ENCODE data around the gene LST1. TPM values are rescaled to one million over a fixed set of nuclear protein-coding genes. Genes with fewer than 3 reads are reported as not detected.
A peak's percentile ranks its signal among the peaks of the same experiment; 100 is the strongest.

Gene LST1
- polyA plus RNA-seq, 1 experiment: not detected

DNA sequence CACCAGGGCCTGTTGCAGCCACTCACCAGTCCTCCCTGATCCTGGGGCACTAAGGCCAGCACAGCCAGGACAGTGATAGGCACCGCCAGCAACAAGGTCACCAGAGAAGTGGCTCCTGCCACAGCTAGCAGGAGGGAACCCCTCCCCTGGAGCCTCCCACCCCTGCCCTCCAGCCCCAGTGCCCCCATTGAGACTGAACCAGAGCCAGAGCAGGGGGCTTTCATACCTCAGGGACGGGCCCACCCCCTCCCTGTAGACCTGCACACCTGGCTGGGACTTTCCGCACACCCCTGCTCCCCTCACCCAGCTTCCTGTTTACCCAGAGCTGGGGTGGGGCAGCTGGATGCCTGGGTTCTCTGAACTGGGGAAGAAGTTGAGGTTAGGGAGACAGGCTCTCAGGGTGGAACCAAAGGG, 3.8 kb upstream of the LST1 start, which contains the start of gene LTB:
Gene LTB, minus strand, starts transcription at position 195 of the 414 bp plus-strand sequence. Its CDS starts 7 bp downstream, at position 188.
- Histone ChIP-seq H3K9me3 (ENCODE audit: control insufficient read depth, insufficient read depth, low read length) (no peaks in the 10 kb centered on the region; the same call in 1 of the 2 replicates), H3K27ac (ENCODE audit: low read depth, low read length) (no peak within 1 kb of the TSS), H3K27me3 (ENCODE audit: control insufficient read depth, insufficient read depth, low read length) (peaks cover 2% of the 10 kb centered on the region), H3K4me3 (ENCODE audit: low read depth, low read length) (peak within 1 kb of the TSS; percentile 86)
- ChIA-PET CTCF (interaction anchor here (0.6 to 9.5 kb wide), 8 partner anchors 8 to 103 kb away, joined by 3 to 132 read pairs (median 12); partner anchors contain the start of genes ATP6V1G2 and NFKBIL1), POLR2A (no interaction called here)
- no peak for DNase-seq (ENCODE audit: low read depth, low spot score)
- TF ChIP-seq, protein P1, sequence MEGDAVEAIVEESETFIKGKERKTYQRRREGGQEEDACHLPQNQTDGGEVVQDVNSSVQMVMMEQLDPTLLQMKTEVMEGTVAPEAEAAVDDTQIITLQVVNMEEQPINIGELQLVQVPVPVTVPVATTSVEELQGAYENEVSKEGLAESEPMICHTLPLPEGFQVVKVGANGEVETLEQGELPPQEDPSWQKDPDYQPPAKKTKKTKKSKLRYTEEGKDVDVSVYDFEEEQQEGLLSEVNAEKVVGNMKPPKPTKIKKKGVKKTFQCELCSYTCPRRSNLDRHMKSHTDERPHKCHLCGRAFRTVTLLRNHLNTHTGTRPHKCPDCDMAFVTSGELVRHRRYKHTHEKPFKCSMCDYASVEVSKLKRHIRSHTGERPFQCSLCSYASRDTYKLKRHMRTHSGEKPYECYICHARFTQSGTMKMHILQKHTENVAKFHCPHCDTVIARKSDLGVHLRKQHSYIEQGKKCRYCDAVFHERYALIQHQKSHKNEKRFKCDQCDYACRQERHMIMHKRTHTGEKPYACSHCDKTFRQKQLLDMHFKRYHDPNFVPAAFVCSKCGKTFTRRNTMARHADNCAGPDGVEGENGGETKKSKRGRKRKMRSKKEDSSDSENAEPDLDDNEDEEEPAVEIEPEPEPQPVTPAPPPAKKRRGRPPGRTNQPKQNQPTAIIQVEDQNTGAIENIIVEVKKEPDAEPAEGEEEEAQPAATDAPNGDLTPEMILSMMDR (IDR thresholded peaks at IDR 0.05; ENCODE audit: low read depth, low read length): no peak

DNA sequence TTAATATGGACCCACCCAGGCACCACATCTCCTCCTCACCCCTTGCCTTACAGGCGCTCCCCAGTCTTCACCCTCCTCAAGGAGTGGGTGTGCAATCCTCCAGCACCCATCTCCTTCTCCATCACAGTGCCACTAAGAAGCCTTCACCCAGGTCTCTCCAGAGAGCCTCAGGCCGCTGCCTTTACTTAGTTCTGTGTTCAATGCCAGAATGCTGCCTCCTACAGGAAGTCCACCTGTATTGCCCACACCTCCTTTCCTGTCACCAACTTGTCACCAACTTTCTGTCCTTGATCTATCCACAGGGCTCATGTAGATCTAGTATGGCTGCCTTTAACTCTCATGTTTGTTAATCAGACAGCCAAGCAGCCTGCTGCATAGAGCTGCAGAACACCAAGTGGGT, 586 bp upstream of the LST1 start:
- peaks cover 2% of the 10 kb centered on the region for H3K27me3 ChIP-seq (ENCODE audit: control insufficient read depth, insufficient read depth, low read length)
- ChIA-PET CTCF (interaction anchor here (5.8 kb wide), 1 partner anchor 12 kb away, joined by 47 read pairs; no protein-coding TSS in a partner anchor), POLR2A (no interaction called here)
- no peak overlapping the region for H3K4me3 ChIP-seq (ENCODE audit: low read depth, low read length)
- H3K9me3 ChIP-seq (ENCODE audit: control insufficient read depth, insufficient read depth, low read length): no peaks in the 10 kb centered on the region; the same call in 1 of the 2 replicates
- no peak for DNase-seq (ENCODE audit: low read depth, low spot score)
- no peak overlapping the region for H3K27ac ChIP-seq (ENCODE audit: low read depth, low read length)
- TF ChIP-seq, protein P1 (IDR thresholded peaks at IDR 0.05; ENCODE audit: low read depth, low read length): peak; percentile 33

DNA sequence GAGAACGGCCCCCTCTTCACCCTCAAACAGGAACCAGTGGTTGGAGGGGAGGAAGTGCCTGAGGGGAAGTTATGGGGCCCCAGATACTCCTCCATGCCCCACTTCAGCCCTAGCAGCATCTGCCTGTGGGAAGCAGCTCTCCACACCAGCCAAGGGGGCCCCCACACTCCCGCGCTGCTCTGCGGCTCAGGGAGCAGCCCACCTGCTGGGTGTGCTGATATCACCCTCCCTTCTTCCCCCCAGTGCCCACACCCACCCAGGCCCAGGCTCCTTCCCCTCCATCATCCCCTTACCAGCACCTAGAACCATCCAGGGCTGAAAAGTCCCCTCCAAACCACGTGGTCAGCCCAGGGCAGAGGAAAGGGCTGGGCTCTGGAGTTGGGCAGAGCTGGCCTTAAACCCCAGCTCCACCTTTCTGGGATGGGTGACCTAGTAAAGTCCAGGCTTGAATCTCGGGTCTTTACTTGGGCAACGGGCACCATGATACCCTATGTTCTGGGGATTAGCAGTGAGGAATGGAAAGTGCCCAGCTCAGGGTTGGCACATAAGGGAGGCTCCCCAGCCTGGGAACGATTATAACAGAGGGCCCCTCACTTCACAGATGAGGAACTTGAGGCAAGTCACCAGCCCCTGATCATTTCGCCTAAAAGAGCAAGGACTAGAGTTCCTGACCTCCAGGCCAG, 663 bp downstream of the LST1 start:
- no peaks in the 10 kb centered on the region; the same call in 1 of the 2 replicates for H3K9me3 ChIP-seq (ENCODE audit: control insufficient read depth, insufficient read depth, low read length)
- no peak for DNase-seq (ENCODE audit: low read depth, low spot score)
- POLR2A ChIA-PET: no interaction called here
- TF ChIP-seq, protein P1 (IDR thresholded peaks at IDR 0.05; ENCODE audit: low read depth, low read length): no peak
- peaks cover 2% of the 10 kb centered on the region for H3K27me3 ChIP-seq (ENCODE audit: control insufficient read depth, insufficient read depth, low read length)
- no peak overlapping the region for H3K27ac ChIP-seq (ENCODE audit: low read depth, low read length)
- no peak overlapping the region for H3K4me3 ChIP-seq (ENCODE audit: low read depth, low read length)
- CTCF ChIA-PET: interaction anchor here (5.8 kb wide), 1 partner anchor 11 kb away, joined by 47 read pairs; no protein-coding TSS in a partner anchor

DNA sequence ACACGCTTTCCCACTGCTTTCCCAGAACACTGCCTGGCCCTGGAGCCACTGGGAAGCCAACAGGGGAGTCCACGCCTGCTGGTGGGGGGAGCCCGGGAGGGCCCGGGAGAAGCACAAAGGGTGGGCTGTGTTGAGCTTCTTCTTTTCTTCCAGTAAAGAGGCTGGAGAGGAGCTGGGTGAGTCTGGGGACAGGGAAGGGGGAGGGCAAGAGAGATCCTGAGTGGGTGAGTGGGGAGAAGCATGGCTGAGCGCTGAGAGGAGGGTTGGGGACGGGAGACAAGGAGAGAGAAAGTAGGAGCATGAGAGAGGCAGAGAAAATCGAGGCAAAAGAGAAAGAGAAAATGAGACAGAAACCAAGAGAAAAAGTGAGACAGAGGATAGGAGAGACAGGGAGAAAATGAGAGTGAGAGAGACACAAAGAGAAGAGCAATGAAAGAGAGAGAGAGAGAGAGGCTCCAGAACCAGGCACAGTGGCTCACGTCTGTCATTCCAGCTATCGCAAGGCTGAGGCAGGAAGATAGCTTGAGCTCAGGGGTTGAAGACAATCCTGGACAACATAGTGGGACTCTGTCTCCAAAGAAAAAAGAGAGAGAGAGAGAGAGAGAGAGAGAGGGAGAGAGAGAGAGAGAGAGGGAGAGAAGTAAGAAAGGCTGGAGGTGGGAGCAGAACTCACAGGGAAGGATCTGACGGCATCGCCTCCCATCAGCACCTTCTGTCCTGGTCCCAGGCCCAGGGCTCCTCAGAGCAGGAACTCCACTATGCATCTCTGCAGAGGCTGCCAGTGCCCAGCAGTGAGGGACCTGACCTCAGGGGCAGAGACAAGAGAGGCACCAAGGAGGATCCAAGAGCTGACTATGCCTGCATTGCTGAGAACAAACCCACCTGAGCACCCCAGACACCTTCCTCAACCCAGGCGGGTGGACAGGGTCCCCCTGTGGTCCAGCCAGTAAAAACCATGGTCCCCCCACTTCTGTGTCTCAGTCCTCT, 2.0 kb downstream of the LST1 start:
- Histone ChIP-seq H3K27ac (ENCODE audit: low read depth, low read length) (no peak overlapping the region), H3K4me3 (ENCODE audit: low read depth, low read length) (no peak overlapping the region), H3K9me3 (ENCODE audit: control insufficient read depth, insufficient read depth, low read length) (no peaks in the 10 kb centered on the region; the same call in 1 of the 2 replicates), H3K27me3 (ENCODE audit: control insufficient read depth, insufficient read depth, low read length) (peaks cover 2% of the 10 kb centered on the region)
- CTCF ChIA-PET: interaction anchor here (0.5 to 5.8 kb wide), 3 partner anchors 9 to 499 kb away, joined by 3 to 47 read pairs (median 5); no protein-coding TSS in a partner anchor
- TF ChIP-seq, protein P1 (IDR thresholded peaks at IDR 0.05; ENCODE audit: low read depth, low read length): no peak
- POLR2A ChIA-PET: interaction anchor here (0.6 to 0.7 kb wide), 2 partner anchors 41 to 501 kb away, joined by 4 read pairs; partner anchors contain the start of gene NFKBIL1
- no peak for DNase-seq (ENCODE audit: low read depth, low spot score)
